ENCODE measurements around the gene ERBIN.

- TF ChIP-seq, protein P1, sequence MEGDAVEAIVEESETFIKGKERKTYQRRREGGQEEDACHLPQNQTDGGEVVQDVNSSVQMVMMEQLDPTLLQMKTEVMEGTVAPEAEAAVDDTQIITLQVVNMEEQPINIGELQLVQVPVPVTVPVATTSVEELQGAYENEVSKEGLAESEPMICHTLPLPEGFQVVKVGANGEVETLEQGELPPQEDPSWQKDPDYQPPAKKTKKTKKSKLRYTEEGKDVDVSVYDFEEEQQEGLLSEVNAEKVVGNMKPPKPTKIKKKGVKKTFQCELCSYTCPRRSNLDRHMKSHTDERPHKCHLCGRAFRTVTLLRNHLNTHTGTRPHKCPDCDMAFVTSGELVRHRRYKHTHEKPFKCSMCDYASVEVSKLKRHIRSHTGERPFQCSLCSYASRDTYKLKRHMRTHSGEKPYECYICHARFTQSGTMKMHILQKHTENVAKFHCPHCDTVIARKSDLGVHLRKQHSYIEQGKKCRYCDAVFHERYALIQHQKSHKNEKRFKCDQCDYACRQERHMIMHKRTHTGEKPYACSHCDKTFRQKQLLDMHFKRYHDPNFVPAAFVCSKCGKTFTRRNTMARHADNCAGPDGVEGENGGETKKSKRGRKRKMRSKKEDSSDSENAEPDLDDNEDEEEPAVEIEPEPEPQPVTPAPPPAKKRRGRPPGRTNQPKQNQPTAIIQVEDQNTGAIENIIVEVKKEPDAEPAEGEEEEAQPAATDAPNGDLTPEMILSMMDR (IDR thresholded peaks at IDR 0.05): no peak
- no peak for TF ChIP-seq ELF1 (IDR thresholded peaks at IDR 0.05)
- TF ChIP-seq JUND (IDR thresholded peaks at IDR 0.05): no peak
- no peak for TF ChIP-seq RAD21 (IDR thresholded peaks at IDR 0.05; ENCODE audit: low read length)
- TF ChIP-seq, protein P2, sequence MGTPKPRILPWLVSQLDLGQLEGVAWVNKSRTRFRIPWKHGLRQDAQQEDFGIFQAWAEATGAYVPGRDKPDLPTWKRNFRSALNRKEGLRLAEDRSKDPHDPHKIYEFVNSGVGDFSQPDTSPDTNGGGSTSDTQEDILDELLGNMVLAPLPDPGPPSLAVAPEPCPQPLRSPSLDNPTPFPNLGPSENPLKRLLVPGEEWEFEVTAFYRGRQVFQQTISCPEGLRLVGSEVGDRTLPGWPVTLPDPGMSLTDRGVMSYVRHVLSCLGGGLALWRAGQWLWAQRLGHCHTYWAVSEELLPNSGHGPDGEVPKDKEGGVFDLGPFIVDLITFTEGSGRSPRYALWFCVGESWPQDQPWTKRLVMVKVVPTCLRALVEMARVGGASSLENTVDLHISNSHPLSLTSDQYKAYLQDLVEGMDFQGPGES (IDR thresholded peaks at IDR 0.05; ENCODE audit: low read depth, low read length): no peak
- TF ChIP-seq EP300 (IDR thresholded peaks at IDR 0.05; ENCODE audit: borderline replicate concordance in 1 of 2, low read depth in 1 of 2, low read length in 1 of 2): no peak
- no peak for TF ChIP-seq RCOR1 (IDR thresholded peaks at IDR 0.05; ENCODE audit: low read length)
Observed at GRCh38 chr5:65910711-65911110, 15.7 kb upstream of the ERBIN start.

Measured in SK-N-SH (cell line).